HG03097 (cell line): ENCODE results near the gene N4BP2L2.

Experiments used
- ATAC-seq: cut with Tn5 transposase; IDR thresholded peaks from one replicate; pipeline ENCODE4 v1.9.1; 2021; ENCODE audit not compliant: unreplicated experiment, low FRiP score

N4BP2L2 gene

GRCh38 chr13:32383836-32384618 lies 154.6 kb downstream of the N4BP2L2 start:
- ATAC-seq, result no peak
